WTC11 (cell line): ENCODE results near the gene TACR2.

ENCODE experiments used
- ESRRA ChIP-seq: sonication (generic); formaldehyde crosslinking; IDR thresholded peaks from 2 replicates; pipeline ENCODE4 v1.8.1; 2022; ENCODE audit warnings: mild to moderate bottlenecking, missing genetic modification reagents, borderline replicate concordance
- FOXP1 ChIP-seq: sonication (generic); formaldehyde crosslinking; IDR thresholded peaks from 2 replicates; pipeline ENCODE4 v1.8.0; 2022; ENCODE audit warnings: missing genetic modification reagents, mild to moderate bottlenecking, moderate library complexity, borderline replicate concordance
- JUN ChIP-seq: sonication (generic); formaldehyde crosslinking; IDR thresholded peaks from 2 replicates; pipeline ENCODE4 v1.8.0; 2023; ENCODE audit warnings: mild to moderate bottlenecking, missing genetic modification reagents
- MYBL2 ChIP-seq: sonication (generic); formaldehyde crosslinking; IDR thresholded peaks from 2 replicates; pipeline ENCODE4 v1.8.1; 2023; ENCODE audit warnings: mild to moderate bottlenecking, moderate library complexity, missing genetic modification reagents
- SP1 ChIP-seq: sonication (generic); formaldehyde crosslinking; conservative IDR thresholded peaks from 2 replicates; pipeline ENCODE4 v1.8.1; 2022; ENCODE audit warnings: missing genetic modification reagents
- STAT6 ChIP-seq: sonication (generic); formaldehyde crosslinking; conservative IDR thresholded peaks from 2 replicates; pipeline ENCODE4 v1.8.1; 2023; ENCODE audit warnings: mild to moderate bottlenecking, low read depth, missing genetic modification reagents, moderate library complexity
- ZBTB21 ChIP-seq: sonication (generic); formaldehyde crosslinking; IDR thresholded peaks from 2 replicates; pipeline ENCODE4 v1.8.1; 2023; ENCODE audit warnings: mild to moderate bottlenecking, missing genetic modification reagents, borderline replicate concordance
- ZNF219 ChIP-seq: sonication (generic); formaldehyde crosslinking; IDR thresholded peaks from 2 replicates; pipeline ENCODE4 v1.8.0; 2023; ENCODE audit warnings: missing genetic modification reagents, mild to moderate bottlenecking, borderline replicate concordance
- ZNF232 ChIP-seq: sonication (generic); formaldehyde crosslinking; IDR thresholded peaks from 2 replicates; pipeline ENCODE4 v1.8.0; 2022; ENCODE audit warnings: mild to moderate bottlenecking, missing genetic modification reagents
- TF ChIP-seq, protein P1 (sequence below): fragments of 200-600 bp; IDR thresholded peaks from 2 replicates; pipeline ENCODE4 v1.8.0; 2022; ENCODE audit warnings: antibody characterized with exemption
- TF ChIP-seq, protein P2 (sequence below): sonication (generic); formaldehyde crosslinking; IDR thresholded peaks from 2 replicates; pipeline ENCODE4 v1.8.1; 2022; ENCODE audit warnings: mild to moderate bottlenecking, missing genetic modification reagents, moderate library complexity, borderline replicate concordance
- TF ChIP-seq, protein P3 (sequence below): sonication (generic); formaldehyde crosslinking; IDR thresholded peaks from 2 replicates; pipeline ENCODE4 v1.8.1; 2022; ENCODE audit warnings: mild to moderate bottlenecking, moderate library complexity, missing genetic modification reagents
- TF ChIP-seq, protein P4 (sequence below): sonication (generic); formaldehyde crosslinking; IDR thresholded peaks from 2 replicates; pipeline ENCODE4 v1.8.1; 2022; ENCODE audit warnings: low read depth, missing genetic modification reagents, borderline replicate concordance

DNA sequence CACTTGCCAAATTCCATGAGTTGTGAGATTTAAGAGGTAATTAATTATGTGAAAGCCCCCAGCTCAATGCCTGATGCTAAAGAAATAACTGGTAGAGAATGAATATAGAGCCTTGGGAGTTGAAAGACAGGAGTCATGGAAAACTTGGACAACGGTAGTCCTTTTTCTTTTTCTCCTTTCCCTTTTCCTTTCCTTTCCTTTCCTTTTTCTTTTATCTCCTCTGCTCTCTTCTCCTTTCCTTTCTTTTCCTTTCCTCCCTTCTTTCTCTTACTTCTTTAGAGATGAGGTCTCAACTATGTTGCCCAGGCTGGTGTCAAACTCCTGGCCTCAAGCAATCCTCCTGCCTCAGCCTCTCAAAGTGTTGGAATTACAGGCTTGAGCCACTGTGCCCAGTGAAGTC, 26.6 kb upstream of the TACR2 start:
- TF ChIP-seq, protein P1, sequence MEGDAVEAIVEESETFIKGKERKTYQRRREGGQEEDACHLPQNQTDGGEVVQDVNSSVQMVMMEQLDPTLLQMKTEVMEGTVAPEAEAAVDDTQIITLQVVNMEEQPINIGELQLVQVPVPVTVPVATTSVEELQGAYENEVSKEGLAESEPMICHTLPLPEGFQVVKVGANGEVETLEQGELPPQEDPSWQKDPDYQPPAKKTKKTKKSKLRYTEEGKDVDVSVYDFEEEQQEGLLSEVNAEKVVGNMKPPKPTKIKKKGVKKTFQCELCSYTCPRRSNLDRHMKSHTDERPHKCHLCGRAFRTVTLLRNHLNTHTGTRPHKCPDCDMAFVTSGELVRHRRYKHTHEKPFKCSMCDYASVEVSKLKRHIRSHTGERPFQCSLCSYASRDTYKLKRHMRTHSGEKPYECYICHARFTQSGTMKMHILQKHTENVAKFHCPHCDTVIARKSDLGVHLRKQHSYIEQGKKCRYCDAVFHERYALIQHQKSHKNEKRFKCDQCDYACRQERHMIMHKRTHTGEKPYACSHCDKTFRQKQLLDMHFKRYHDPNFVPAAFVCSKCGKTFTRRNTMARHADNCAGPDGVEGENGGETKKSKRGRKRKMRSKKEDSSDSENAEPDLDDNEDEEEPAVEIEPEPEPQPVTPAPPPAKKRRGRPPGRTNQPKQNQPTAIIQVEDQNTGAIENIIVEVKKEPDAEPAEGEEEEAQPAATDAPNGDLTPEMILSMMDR, result no peak
- no peak for TF ChIP-seq ZNF232
- TF ChIP-seq, protein P2, sequence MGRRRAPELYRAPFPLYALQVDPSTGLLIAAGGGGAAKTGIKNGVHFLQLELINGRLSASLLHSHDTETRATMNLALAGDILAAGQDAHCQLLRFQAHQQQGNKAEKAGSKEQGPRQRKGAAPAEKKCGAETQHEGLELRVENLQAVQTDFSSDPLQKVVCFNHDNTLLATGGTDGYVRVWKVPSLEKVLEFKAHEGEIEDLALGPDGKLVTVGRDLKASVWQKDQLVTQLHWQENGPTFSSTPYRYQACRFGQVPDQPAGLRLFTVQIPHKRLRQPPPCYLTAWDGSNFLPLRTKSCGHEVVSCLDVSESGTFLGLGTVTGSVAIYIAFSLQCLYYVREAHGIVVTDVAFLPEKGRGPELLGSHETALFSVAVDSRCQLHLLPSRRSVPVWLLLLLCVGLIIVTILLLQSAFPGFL (CRISPR knock-in tag), result no peak
- no peak for TF ChIP-seq SP1 (CRISPR knock-in tag)
- TF ChIP-seq, protein P3, sequence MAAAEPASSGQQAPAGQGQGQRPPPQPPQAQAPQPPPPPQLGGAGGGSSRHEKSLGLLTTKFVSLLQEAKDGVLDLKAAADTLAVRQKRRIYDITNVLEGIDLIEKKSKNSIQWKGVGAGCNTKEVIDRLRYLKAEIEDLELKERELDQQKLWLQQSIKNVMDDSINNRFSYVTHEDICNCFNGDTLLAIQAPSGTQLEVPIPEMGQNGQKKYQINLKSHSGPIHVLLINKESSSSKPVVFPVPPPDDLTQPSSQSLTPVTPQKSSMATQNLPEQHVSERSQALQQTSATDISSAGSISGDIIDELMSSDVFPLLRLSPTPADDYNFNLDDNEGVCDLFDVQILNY (CRISPR knock-in tag), result no peak
- TF ChIP-seq FOXP1 (CRISPR knock-in tag), result no peak
- no peak for TF ChIP-seq ZNF219
- TF ChIP-seq STAT6 (CRISPR knock-in tag), result no peak
- TF ChIP-seq ESRRA (CRISPR knock-in tag), result no peak
- no peak for TF ChIP-seq JUN (CRISPR knock-in tag)
- no peak for TF ChIP-seq MYBL2
- TF ChIP-seq, protein P4, sequence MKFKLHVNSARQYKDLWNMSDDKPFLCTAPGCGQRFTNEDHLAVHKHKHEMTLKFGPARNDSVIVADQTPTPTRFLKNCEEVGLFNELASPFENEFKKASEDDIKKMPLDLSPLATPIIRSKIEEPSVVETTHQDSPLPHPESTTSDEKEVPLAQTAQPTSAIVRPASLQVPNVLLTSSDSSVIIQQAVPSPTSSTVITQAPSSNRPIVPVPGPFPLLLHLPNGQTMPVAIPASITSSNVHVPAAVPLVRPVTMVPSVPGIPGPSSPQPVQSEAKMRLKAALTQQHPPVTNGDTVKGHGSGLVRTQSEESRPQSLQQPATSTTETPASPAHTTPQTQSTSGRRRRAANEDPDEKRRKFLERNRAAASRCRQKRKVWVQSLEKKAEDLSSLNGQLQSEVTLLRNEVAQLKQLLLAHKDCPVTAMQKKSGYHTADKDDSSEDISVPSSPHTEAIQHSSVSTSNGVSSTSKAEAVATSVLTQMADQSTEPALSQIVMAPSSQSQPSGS (CRISPR knock-in tag), result no peak
- no peak for TF ChIP-seq ZBTB21 (CRISPR knock-in tag)
